CD4-positive, alpha-beta T cell (primary cell): ENCODE results near the gene D2HGDH. TPM values are rescaled to one million over a fixed set of nuclear protein-coding genes. Genes with fewer than 3 reads are reported as not detected.
A peak's percentile ranks its signal among the peaks of the same experiment; 100 is the strongest.

Source experiments
- ATAC-seq: fragments of 200-7000 bp; cut with Tn5 transposase; one replicate; pipeline ENCODE4 v1.10.0; 2022; ENCODE audit warnings: mild to moderate bottlenecking; ENCODE audit not compliant: poor library complexity
- CTCF ChIA-PET: fragments of 350-600 bp; sonication (Branson Sonifier 250); formaldehyde crosslinking; loops from one replicate; lab custom pipeline; 2021; ENCODE audit warnings: antibody characterized with exemption, inconsistent platforms; lab: Charles Lee
- POLR2A ChIA-PET: fragments of 350-600 bp; sonication (Branson Sonifier 250); formaldehyde crosslinking; loops from one replicate; lab custom pipeline; 2021; ENCODE audit warnings: antibody characterized with exemption, inconsistent platforms; lab: Charles Lee
- DNase-seq, 14 experiments: peaks; one replicate each; pipeline ENCODE4 v3.0.0-alpha.2; 2013 to 2020; ENCODE audit warnings: mixed read lengths in 2 of 14
- H3K27ac ChIP-seq, 2 donors: one replicate each; pipeline versions ENCODE4 v1.5.1 to v1.7.0; 2013; ENCODE audit warnings: low read length in 2 of 2, low read depth in 1 of 2, mild to moderate bottlenecking in 1 of 2
- H3K27me3 ChIP-seq, 2 experiments: 1 replicate in 1 of 2; 2 replicates in 1 of 2; pipeline versions ENCODE4 v1.6.1 to v1.7.0; 2013; ENCODE audit warnings: low read length in 2 of 2, control low read depth in 1 of 2, mild to moderate bottlenecking in 1 of 2, moderate library complexity in 1 of 2; ENCODE audit not compliant: insufficient read depth in 2 of 2, control insufficient read depth in 1 of 2
- H3K36me3 ChIP-seq: one replicate; pipeline ENCODE4 v1.6.1; 2013; ENCODE audit warnings: low read length, control low read depth; ENCODE audit not compliant: insufficient read depth
- H3K4me1 ChIP-seq: one replicate; pipeline ENCODE4 v1.6.1; 2013; ENCODE audit warnings: low read length, control low read depth; ENCODE audit not compliant: insufficient read depth
- H3K4me3 ChIP-seq: one replicate; pipeline ENCODE4 v1.5.1; 2013; ENCODE audit warnings: mild to moderate bottlenecking, low read length, moderate library complexity
- H3K9me3 ChIP-seq, 2 experiments: 1 replicate in 1 of 2; 2 replicates in 1 of 2; pipeline versions ENCODE4 v1.6.1 to v1.7.0; 2013; ENCODE audit warnings: low read length in 2 of 2, mild to moderate bottlenecking in 2 of 2, control low read depth in 1 of 2, moderate library complexity in 1 of 2; ENCODE audit not compliant: control insufficient read depth in 1 of 2, insufficient read depth in 1 of 2
- H3K27ac Mint-ChIP-seq: one replicate; pipeline ENCODE4 v1.8.0; 2020; ENCODE audit warnings: mixed read lengths
- H3K27me3 Mint-ChIP-seq: one replicate; pipeline ENCODE4 v1.8.0; 2021; ENCODE audit warnings: mixed read lengths
- H3K36me3 Mint-ChIP-seq: one replicate; pipeline ENCODE4 v1.8.0; 2021; ENCODE audit warnings: low read depth, mixed read lengths
- H3K4me1 Mint-ChIP-seq: one replicate; pipeline ENCODE4 v1.8.0; 2021; ENCODE audit warnings: low read depth, mixed read lengths
- H3K4me3 Mint-ChIP-seq: one replicate; pipeline ENCODE4 v1.8.0; 2020; ENCODE audit warnings: mild to moderate bottlenecking, mixed read lengths
- H3K9me3 Mint-ChIP-seq: one replicate; pipeline ENCODE4 v1.8.0; 2020; ENCODE audit warnings: mixed read lengths
- CTCF ChIP-seq: fragments of 200-600 bp; IDR thresholded peaks from one replicate; pipeline ENCODE4 v1.8.0; 2022; ENCODE audit warnings: antibody characterized with exemption, mild to moderate bottlenecking
- intact Hi-C, 2 experiments: fragments of 100-400 bp; cut with DNase I in 1 of 2; cut with micrococcal nuclease in 1 of 2; formaldehyde crosslinking; loops; one replicate each; pipeline versions ENCODE4 v1.15.1 to v1.9.0; 2023 to 2025; cut with DNase I, micrococcal nuclease
- total RNA-seq, 174 experiments: library from RNA in 2 of 174; stranded (reverse) in 2 of 174; gene quantifications; one replicate each; pipeline ENCODE4 v1.2.3 and lab custom pipeline; 2021 to 2026

The D2HGDH gene
- total RNA-seq, 2 experiments from 2014 or later = 27.6 to 30.6 TPM

GRCh38 chr2:241814643-241815476 lies 80.4 kb downstream of the D2HGDH start:
- no peak for ATAC-seq

GRCh38 chr2:241815477-241816430 lies 81.3 kb downstream of the D2HGDH start:
- H3K27ac Mint-ChIP-seq = no peak overlapping the region
- intact Hi-C loops = loop anchor here in 1 of 2 experiments (10.0 kb wide), 1 partner anchor 49 kb away; the partner anchor contains the start of gene RTP5
- no peaks in the 10 kb centered on the region for H3K9me3 Mint-ChIP-seq
- POLR2A ChIA-PET = no interaction called here
- DNase-seq = peak in 1 of 14 experiments; percentile 20
- Histone ChIP-seq H3K4me3 (no peak overlapping the region), H3K27ac (no peak overlapping the region), H3K27me3 (no peaks in the 10 kb centered on the region), H3K4me1 (peaks cover 28% of the 10 kb centered on the region), H3K9me3 (no peaks in the 10 kb centered on the region), H3K36me3 (no peaks in the 10 kb centered on the region)
- H3K36me3 Mint-ChIP-seq = no peaks in the 10 kb centered on the region
- peaks cover 5% of the 10 kb centered on the region for H3K4me1 Mint-ChIP-seq
- TF ChIP-seq CTCF = no peak
- ATAC-seq = no peak
- H3K27me3 Mint-ChIP-seq = no peaks in the 10 kb centered on the region
- CTCF ChIA-PET = no interaction called here
- H3K4me3 Mint-ChIP-seq = no peak overlapping the region

More at GRCh38 chr2:241814643-241815476, 80.4 kb downstream of the D2HGDH start:
- Histone ChIP-seq H3K27me3 (no peaks in the 10 kb centered on the region), H3K9me3 (no peaks in the 10 kb centered on the region), H3K36me3 (no peaks in the 10 kb centered on the region), H3K4me3 (no peak overlapping the region), H3K27ac (no peak overlapping the region), H3K4me1 (peaks cover 28% of the 10 kb centered on the region)
- DNase-seq = peak in 1 of 14 experiments; percentile 23
- ChIA-PET CTCF (no interaction called here), POLR2A (no interaction called here)
- intact Hi-C loops = loop anchor here in 1 of 2 experiments (10.0 kb wide), 1 partner anchor 50 kb away; the partner anchor contains the start of gene RTP5
- H3K36me3 Mint-ChIP-seq = no peaks in the 10 kb centered on the region
- no peak overlapping the region for H3K27ac Mint-ChIP-seq
- no peak for TF ChIP-seq CTCF
- no peaks in the 10 kb centered on the region for H3K9me3 Mint-ChIP-seq
- H3K4me3 Mint-ChIP-seq = no peak overlapping the region
- H3K27me3 Mint-ChIP-seq = no peaks in the 10 kb centered on the region
- H3K4me1 Mint-ChIP-seq = peaks cover 5% of the 10 kb centered on the region

GRCh38 chr2:241816431-241817121 lies 82.1 kb downstream of the D2HGDH start:
- Mint-ChIP-seq H3K9me3 (no peaks in the 10 kb centered on the region), H3K4me3 (no peak overlapping the region), H3K4me1 (peaks cover 5% of the 10 kb centered on the region), H3K27me3 (no peaks in the 10 kb centered on the region), H3K27ac (no peak overlapping the region), H3K36me3 (no peaks in the 10 kb centered on the region)
- Histone ChIP-seq H3K36me3 (no peaks in the 10 kb centered on the region), H3K9me3 (no peaks in the 10 kb centered on the region), H3K27ac (no peak overlapping the region), H3K27me3 (peaks cover 0 to 2% of the 10 kb centered on the region in 2 experiments), H3K4me1 (peaks cover 36% of the 10 kb centered on the region), H3K4me3 (no peak overlapping the region)
- ChIA-PET POLR2A (no interaction called here), CTCF (no interaction called here)
- TF ChIP-seq CTCF = no peak
- no peak for ATAC-seq
- intact Hi-C loops = loop anchor here in 1 of 2 experiments (10.0 kb wide), 1 partner anchor 48 kb away; the partner anchor contains the start of gene RTP5
- DNase-seq = no peak
